NCI-H526 treated with DMSO at 0.1 percent for 48 hours (cell line): ENCODE results near the gene SCARB2.
A peak's percentile ranks its signal among the peaks of the same experiment; 100 is the strongest.
"Not testable (repeated sequence)": the region's sequence is repeated elsewhere in the genome, so short reads cannot be mapped to it uniquely, and the experiment has no call there.

Experiments used
- DNase-seq: peaks from one replicate; lab custom pipeline; 2025; lab: John Stamatoyannopoulos, UW

SCARB2 gene, protein sequence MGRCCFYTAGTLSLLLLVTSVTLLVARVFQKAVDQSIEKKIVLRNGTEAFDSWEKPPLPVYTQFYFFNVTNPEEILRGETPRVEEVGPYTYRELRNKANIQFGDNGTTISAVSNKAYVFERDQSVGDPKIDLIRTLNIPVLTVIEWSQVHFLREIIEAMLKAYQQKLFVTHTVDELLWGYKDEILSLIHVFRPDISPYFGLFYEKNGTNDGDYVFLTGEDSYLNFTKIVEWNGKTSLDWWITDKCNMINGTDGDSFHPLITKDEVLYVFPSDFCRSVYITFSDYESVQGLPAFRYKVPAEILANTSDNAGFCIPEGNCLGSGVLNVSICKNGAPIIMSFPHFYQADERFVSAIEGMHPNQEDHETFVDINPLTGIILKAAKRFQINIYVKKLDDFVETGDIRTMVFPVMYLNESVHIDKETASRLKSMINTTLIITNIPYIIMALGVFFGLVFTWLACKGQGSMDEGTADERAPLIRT

DNA sequence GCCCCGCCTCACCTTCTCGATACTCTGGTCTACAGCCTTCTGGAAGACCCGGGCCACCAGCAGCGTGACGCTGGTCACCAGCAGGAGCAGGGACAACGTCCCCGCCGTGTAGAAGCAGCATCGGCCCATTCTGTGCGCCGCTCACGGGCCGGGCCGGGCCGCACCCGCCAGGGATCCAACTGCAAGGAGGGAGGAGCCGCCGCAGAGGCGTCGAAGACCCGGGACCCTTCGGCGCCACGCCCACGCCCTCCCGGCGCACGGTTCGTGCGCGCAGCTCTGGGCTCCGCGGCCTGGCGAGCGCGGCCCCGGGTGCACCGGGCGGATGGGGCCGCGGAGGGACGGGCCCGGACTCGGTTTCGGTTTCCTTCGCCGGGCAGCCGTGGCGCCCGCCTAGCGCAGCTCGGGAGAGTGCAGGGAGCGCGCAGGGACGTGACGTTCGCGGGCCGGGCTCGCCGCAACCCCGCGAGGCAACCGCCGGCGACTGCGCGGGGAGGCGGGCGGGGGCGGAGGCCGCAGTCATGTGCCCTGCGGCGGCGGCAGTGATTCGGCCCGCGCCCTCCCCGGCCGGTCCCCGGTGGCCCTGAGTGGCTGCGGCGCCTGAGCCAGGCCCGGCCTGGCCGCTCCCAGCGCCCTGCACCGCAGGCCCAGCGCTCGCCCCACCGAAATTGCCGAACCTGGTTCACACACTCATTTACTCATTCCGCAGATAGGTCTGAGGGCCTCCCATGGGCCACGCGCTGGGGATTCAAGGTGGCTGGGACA, at the start of gene SCARB2:
Gene SCARB2, minus strand, starts transcription at position 410 of the 762 bp plus-strand sequence. Its CDS starts 281 bp downstream, at position 129.
- peak; percentile 71 for DNase-seq

DNA sequence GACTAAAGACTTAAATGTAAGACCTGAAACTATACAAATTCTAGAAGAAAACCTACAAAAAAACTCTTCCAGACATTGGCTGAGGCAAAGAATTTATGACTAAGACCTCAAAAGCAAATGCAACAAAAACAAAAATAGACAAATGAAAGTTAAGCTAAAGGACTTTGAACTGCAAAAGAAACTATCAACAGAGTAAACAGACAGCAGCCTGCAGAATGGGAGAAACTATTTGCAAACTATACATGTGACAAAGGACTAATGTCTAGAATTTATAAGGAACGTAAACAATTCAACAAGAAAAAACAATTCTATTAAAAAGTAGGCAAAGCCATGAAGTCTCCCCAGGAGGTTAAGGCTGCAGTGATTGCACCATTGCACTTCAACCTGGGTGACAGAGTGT, 46.9 kb upstream of the SCARB2 start:
- DNase-seq = no peak

DNA sequence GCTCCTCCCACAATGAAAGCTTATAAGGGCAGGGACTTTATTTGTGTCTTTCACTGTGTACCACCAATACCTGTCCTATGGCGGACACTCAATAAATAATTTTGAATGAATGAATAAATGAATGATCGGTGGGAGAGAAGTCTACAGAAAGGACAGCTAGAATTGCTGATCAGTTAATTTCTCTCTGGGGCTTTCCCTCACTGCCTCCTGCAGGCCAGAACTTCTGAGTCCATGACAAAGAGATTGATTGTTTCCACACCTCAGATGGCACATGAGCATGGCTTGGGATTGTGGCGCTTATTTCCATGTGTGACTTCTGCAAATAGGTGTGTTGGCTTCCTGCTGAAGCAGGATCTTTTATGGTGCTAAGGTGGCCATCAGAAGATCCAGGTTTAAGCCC, 44.2 kb upstream of the SCARB2 start:
- no peak for DNase-seq

DNA sequence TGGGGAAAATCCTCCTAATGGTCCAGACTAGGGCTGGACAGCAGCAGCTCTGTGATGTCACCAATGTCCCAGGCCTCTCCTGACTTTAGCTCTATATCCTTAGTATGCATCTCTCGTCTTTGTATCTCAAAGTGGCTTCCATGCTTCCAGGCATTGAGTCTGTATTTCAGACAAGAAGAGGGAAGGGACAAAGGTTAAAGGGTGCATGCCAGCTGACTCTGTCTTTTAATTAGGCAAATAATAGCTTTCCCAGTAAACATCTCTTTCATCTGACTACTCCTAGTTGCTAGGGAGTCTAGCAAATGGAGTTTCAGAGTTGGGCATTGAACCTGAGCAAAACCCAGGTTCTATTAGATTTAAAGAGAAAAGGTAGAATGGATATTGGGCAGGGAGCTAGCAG, 43.3 kb upstream of the SCARB2 start:
- no peak for DNase-seq

DNA sequence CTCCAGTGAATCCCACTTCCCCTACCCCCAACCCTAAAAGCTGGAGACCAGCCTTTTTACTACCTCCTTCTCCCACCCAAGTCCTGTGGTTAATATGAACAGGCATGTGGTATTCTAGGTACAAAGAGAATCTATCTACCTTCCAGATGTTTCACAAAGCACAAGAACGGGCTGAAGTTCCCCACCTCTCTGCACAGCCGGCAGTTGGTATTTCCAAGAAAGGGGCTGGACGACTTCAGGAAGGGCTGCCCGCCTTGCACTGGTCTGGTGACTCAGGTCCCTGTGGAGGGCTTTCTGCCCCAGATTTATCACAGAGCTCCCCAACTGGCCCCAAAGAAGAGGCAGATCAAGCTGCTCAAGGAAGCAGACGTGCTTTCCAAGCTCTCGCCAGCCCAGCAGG, 42.4 kb upstream of the SCARB2 start:
- DNase-seq = no peak

DNA sequence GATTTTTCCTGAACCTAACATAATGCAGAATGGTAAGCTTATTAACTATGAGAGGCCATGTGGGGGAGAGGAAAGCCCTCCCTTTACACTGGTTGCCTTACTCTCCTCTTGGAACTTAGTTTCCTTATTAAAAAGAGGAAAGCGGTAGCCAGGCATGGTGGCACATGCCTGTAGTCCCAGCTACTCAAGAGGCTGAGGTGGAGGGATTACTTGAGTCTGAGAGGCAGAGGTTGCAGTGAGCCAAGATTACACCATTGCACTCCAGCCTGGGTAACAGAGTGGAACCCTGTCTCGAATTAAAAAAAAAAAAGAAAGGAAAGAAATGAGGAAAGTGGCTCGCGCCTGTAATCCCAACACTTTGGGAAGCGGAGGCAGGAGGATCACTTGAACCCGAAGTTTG, 39.9 kb upstream of the SCARB2 start:
- no peak for DNase-seq

DNA sequence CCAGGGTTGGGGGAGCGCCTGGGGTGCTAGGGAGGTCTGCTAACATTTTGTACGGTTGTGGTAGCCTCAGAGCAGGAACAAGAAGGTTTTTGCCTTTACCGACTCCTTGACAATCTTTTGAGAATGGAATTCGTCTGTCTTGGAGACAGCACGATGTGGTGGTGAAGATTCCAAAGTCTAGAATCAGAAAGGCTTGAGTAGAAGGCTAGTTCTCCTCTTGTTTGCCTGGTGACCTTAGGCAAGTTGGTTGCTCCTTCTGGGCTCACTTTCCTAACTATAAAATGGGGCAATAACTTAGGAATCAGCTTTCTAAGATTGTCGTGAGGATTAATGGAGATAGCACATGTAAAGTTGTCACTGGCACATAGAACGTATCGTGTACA, 38.6 kb upstream of the SCARB2 start:
- no peak for DNase-seq

DNA sequence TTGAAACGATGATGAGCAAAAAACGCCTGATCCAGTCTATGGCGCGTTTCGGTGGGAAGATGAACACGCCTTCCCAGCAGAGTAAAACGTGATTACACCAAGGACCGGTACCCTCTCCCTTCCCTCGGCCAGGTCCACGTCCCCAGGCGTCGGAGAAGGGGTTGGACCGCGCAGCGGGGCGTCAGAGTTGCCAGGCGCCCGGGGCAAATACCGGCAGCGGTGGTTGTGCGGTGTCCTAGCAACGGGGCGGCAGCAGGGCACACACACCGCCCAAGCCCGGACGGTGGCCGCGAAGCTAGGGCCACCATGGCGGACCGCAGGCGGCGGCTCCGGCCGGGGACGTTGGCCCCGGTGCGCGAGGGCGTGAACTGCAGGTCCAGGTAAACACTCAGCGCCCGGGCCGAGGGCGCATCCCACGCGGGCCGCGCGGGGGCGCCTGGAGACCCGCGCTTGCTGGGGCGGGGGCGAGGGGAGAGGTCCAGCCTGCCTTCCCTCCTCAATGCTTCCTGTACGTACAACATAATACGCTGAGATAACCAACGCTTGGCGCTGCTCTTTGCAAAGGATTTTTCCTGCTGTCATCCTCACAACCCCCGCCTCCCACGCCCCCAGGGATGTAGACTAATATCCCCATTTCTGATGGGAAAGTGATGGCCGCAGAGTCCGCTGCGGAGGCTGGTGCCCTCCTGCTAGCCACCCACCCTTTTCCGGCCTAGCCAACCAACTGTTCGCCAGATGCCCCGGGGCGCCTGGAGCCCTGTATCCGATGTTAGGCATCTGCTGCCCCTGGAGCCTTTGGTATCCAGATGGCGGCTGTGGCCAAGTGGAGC, 38.0 kb upstream of the SCARB2 start, which contains the start of gene FAM47E:
Gene FAM47E, plus strand, starts transcription at position 281 of the 830 bp plus-strand sequence. Its CDS starts 26 bp downstream, at position 307.
- peak; percentile 39 for DNase-seq

DNA sequence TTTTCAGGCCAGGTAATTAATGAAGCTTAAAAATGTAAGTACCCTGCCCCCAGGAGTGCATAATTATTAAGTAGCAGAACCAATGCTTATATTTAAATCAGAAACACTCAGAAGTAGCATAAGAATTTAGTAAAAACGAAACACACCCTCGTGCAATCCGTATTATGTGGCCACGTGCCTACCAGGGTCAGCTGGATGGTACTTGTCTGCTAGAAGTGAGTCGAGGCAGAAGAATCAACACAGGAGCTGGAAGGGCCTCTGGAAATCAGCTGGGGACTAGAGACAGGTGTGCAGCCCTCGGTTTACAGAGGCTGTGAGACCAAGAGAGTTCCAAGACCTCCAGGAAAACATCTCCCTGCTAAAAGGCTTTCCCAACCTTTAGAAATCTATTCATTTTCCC, 37.3 kb upstream of the SCARB2 start:
- no peak for DNase-seq

DNA sequence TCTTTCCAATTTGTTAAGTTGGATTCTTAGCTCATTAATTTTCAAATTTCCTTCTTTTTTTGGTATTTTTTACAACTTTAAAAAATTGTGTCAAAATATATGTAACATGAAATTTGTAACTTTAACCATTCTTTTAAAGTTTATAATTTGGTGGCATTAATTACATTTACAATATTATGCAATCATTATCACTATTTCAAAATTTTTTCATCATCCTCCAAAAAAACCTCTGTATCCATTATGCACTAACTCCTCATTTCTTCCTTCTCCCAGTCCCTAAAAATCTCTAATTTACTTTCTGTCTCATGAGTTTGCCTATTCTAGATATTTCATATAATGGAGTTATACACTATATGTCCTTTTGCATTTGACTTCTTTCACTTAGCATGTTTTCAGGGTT, 33.2 kb upstream of the SCARB2 start:
- no peak for DNase-seq

DNA sequence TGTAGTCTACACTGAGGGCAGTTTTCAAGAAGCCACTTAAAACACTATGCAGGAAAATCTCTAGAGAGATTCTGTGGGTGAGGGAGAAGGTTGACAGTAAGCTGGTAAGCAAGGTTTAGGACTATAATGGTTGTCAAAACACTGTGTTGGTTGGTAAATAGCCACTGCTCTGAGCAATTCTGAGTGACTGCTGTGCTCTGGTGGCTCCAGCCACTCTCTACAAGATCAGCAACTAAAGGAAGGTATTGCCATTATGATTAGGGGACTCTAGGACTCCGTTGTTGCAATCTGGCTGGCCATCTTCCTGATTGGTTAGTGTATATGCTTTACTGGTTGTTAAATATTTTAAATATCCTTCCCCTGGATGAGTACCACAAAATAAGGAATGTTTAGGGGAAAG, 32.4 kb upstream of the SCARB2 start:
- no peak for DNase-seq

DNA sequence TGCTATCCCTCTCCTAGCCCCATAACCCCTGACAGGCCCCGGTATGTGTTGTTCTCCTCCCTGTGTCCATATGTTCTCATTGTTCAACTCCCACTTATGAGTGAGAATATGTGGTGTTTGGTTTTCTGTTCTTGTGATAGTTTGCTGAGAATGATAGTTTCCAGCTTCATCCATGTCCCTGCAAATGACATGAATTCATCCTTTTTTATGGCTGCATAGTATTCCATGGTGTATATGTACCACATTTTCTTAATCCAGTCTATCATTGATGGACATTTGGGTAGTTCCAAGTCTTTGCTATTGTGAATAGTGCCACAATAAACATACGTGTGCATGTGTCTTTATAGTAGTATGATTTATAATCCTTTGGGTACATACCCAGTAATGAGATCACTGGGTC, 30.3 kb upstream of the SCARB2 start:
- DNase-seq = not testable (repeated sequence)

DNA sequence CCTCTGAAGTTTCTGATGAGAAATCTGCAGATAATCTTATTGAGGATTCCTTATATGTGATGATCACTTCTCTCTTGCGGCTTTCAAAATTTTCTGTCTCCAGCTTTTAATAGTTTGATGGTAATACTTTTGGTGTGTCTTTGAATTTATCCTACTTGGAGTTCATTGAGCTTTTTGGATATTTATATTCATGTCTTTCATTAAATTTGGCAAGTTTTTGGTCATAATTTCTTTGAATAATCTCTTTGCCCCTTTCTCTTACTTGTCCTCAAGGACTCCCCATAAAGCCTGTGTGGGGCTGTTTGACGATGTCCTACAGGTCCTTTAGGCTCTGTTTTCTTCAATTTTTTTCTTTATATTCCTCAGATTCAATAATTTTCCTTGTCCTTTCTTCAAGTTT, 26.6 kb upstream of the SCARB2 start:
- no peak for DNase-seq

DNA sequence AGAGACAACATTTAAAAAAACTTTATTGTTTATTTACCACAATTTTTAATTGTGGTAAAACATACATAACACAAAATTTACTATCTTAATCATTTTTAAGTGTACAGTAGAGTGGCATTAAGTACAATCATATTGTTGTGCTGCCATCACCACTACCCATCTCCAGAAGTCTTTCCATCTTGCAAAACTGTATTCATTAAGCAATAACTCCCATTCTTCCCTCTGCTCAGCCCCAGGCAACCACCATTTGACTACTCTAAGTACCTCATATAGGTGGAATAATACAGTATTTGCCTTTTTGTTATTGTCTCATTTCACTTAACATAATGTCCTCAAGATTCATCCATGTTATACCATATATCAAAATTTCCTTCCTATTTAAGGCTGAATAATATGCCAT, 25.1 kb upstream of the SCARB2 start:
- DNase-seq = no peak

DNA sequence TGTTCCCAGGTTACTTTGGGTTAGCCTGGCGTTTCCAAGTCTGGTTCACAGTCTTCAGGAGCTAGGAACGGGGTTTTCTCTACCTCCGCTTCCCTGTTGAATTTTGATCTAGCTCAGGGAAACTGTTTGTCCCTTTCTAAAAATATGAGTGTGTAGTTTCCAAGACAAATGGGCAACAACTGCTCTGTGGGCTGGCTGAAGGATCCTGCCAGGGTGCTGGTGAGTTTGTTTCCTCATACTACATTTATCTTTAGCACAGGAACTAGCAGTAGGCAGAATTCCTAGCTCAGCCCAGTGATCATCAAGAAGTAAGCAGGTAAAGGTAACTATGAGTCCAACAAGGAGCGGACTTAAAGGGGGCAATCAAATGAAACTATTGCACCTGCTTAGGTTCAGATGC, 24.6 kb upstream of the SCARB2 start:
- no peak for DNase-seq

DNA sequence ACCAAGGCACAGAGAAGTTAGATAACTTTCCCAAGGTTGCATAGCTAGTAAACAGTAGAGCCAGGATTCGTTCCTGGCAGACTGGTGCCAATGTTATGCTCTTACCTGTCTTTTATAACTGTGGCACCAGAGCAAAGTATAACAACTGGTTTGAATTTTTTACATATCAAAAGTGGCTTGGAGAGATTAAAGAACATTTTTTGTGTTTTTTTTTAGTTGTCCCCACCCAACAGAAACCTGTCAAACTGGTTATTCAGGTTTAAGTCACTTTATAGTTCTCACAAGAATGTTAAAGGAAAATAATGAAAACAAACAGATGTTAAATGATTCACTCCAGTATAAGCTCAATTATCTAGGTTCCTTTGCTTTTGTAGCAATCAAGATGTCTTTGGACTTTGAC, 22.3 kb upstream of the SCARB2 start:
- peak; percentile 5 for DNase-seq

DNA sequence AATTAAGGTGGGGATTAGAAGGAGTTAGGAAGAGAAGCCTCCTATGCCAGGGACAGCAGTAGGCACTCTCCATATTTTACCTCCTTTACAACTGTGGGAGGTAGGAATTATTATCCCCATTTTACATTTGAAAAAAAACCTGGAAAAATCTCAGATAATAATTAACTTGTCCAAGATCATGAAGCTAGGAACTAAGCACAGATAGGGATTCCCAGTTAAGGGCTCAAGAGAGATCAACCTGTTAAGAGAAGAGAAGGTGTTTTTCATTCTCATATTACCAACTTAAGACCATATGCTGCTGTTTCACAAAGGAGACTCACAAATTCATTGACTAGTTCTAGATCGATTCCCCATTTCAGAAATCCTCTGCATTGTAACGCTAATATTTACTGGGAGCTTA, 21.8 kb upstream of the SCARB2 start:
- DNase-seq = no peak

DNA sequence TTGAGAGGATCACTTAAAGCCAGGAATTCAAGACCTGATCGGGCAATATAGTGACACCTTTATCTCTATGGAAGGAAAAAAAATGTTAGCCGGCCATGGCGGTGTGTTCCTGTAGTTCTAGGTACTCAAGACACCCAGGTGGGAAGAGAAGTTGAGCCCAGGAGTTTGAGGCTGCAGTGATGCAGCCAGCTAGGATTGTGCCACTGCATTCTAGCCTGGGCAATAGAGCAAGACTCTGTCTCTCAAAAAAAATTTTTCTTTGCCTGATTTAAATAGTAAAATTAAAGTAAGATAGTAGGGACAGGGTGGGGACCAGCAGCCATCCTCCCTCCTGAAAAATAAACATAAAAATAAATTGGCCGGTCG, 21.0 kb upstream of the SCARB2 start:
- no peak for DNase-seq

DNA sequence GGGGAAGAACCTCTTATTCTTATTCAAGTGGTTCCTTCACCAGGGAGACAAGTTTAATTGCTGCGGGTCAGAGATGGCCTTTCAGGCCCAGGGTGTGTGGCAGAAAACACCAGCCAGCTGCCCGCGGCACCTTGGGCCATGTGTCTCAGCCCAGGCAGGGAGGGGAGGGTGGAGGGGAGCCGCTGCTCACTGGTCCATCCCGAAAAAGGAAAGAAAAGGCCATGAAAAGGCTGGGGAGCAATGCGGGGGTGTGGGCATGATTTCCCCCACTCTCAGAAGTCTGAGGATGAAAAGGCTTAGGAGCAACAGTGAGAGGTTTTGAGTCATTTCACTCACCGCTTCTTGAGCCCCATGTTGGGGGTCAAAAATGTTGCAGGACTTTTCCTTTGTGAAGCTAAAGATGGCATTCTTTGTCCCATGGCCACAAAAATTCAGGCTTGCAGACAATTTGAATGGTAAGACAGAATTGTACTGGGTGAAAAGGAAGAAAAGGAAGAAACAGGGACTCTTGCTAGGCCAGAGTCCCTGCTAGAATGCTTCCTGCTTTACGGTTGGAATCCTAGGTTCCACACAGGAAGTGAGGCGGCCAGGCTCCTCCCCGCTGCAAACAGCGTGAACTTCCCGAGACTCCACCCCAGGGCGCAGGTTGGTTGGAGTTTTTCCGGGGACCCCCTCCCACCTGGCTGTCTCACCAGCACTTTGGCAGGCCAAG, 20.5 kb upstream of the SCARB2 start:
- no peak for DNase-seq

DNA sequence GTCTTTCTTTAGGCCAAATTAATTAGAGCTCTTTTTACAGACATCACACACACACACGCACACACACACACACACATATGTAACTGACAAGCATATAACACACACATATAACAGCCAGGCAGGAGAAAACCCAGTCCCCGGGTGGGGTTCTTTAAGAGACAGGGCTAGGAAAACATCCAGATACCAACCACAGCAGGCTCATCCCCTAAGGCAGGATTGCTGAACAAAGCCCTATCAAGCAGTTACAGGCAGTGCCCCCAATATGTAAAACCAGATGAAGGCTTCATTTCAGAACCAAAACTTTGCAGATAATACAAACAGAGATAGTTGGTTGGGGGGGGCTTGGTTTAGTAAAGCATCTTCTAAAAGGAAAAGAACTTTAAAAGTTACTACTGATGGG, 19.9 kb upstream of the SCARB2 start:
- DNase-seq = peak; percentile 5

DNA sequence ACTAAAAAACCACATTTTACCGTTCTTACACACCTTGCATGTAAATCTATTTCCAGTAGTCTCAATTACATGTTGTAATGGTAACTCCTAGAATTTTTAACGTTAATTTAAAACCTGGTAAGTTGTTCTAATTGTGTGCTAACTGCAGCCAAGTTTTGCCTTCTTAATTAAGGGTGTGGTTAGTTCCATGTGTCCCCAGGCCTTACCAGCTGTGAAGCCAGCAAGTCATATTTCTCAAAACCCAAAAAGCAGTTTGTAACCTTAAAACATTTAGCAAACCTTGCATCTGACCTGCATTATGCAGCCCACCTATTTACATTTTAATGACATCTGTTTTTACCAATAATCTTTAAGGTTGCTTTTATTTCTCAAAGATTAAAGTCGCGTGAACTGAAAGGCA, 19.5 kb upstream of the SCARB2 start:
- no peak for DNase-seq

DNA sequence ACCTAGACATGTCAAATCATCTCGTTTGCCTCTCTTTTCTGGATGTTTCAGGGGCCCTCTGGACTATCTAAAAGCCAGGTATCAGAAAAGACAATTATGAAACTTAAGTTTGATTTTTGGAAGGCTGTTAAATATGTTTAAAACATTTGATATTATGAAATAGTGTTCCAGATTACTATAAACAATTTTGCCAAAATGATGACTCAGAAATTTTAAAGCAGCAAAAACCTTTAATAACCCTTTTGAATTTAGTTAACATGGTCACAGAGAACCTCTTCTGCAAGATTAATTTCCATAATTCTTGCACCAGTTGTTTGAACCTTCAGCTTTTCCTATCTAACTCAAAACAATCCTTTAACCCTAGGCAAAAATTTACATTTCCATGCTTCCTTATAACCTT, 19.1 kb upstream of the SCARB2 start:
- no peak for DNase-seq
